Measurements from ENCODE around the gene PPA2.
A peak's percentile ranks its signal among the peaks of the same experiment; 100 is the strongest.
"Not testable (repeated sequence)": the region's sequence is repeated elsewhere in the genome, so short reads cannot be mapped to it uniquely, and the experiment has no call there.

Gene PPA2

GRCh38 chr4:105473324-105474098 lies at the start of gene PPA2:
Gene PPA2 (minus strand): TSS chr4:105474062. CDS start chr4:105474050, 12 bp downstream.
- intact Hi-C loops (cut with DNase I), result loop anchor here (2.0 kb wide), 1 partner anchor 327 kb away; the partner anchor contains the start of gene TET2
- DNase-seq, result peak; percentile 69 to 94 (median 85)

GRCh38 chr4:105520819-105521790 lies 47.2 kb upstream of the PPA2 start:
- intact Hi-C loops (cut with DNase I), result no loop called here
- peak in 27 of 42 donors; percentile 21 to 77 (median 57) for DNase-seq

- intact Hi-C loops (cut with DNase I), result no loop called here
- no peak for DNase-seq
Measured at GRCh38 chr4:105510245-105510644, 36.4 kb upstream of the PPA2 start.

- intact Hi-C loops (cut with DNase I), result no loop called here
Measured at GRCh38 chr4:105509714-105510113, 35.9 kb upstream of the PPA2 start.

GRCh38 chr4:105509291-105509690 lies 35.4 kb upstream of the PPA2 start:
- intact Hi-C loops (cut with DNase I), result no loop called here
- no peak for DNase-seq

More at GRCh38 chr4:105509714-105510113, 35.9 kb upstream of the PPA2 start:
- no peak for DNase-seq

- peak in 1 of 42 donors; percentile 8 for DNase-seq
- intact Hi-C loops (cut with DNase I), result no loop called here
Measured at GRCh38 chr4:105504744-105505143, 30.9 kb upstream of the PPA2 start.

- no peak for DNase-seq
- intact Hi-C loops (cut with DNase I), result no loop called here
Measured at GRCh38 chr4:105503484-105503883, 29.6 kb upstream of the PPA2 start.

GRCh38 chr4:105496899-105497298 lies 23.0 kb upstream of the PPA2 start:
- intact Hi-C loops (cut with DNase I), result no loop called here

GRCh38 chr4:105495667-105496066 lies 21.8 kb upstream of the PPA2 start:
- DNase-seq, result no peak

More at GRCh38 chr4:105496899-105497298, 23.0 kb upstream of the PPA2 start:
- peak in 1 of 42 donors; percentile 27 for DNase-seq

GRCh38 chr4:105490523-105490922 lies 16.7 kb upstream of the PPA2 start:
- DNase-seq, result no peak
- intact Hi-C loops (cut with DNase I), result no loop called here

More at GRCh38 chr4:105495667-105496066, 21.8 kb upstream of the PPA2 start:
- intact Hi-C loops (cut with DNase I), result no loop called here

- intact Hi-C loops (cut with DNase I), result no loop called here
- no peak for DNase-seq
Measured at GRCh38 chr4:105483840-105484239, 10.0 kb upstream of the PPA2 start.

GRCh38 chr4:105474099-105474518 lies 247 bp upstream of the PPA2 start:
- intact Hi-C loops (cut with DNase I), result no loop called here
- peak in 41 of 42 donors; percentile 62 to 95 (median 88) for DNase-seq

GRCh38 chr4:105472871-105473323 lies 965 bp downstream of the PPA2 start:
- intact Hi-C loops (cut with DNase I), result loop anchor here (2.0 kb wide), 1 partner anchor 326 kb away; the partner anchor contains the start of gene TET2
- peak in 1 of 42 donors; percentile 11 for DNase-seq

- DNase-seq, result peak in 41 of 42 donors; percentile 13 to 90 (median 72)
- intact Hi-C loops (cut with DNase I), result loop anchor here (2.0 kb wide), 2 partner anchors 325 to 331 kb away; partner anchors contain the start of gene TET2
Measured at GRCh38 chr4:105471566-105472176, 2.2 kb downstream of the PPA2 start.

- intact Hi-C loops (cut with DNase I), result loop anchor here (2.0 kb wide), 1 partner anchor 330 kb away; no protein-coding TSS in a partner anchor
- DNase-seq, result no peak
Measured at GRCh38 chr4:105470766-105471165, 3.1 kb downstream of the PPA2 start.

- intact Hi-C loops (cut with DNase I), result loop anchor here (2.0 to 10.0 kb wide), 2 partner anchors 235 to 329 kb away; partner anchors contain the start of genes GSTCD and INTS12
- DNase-seq, result no peak
Measured at GRCh38 chr4:105469736-105470135, 4.1 kb downstream of the PPA2 start.

GRCh38 chr4:105466580-105466979 lies 7.3 kb downstream of the PPA2 start:
- DNase-seq, result no peak
- intact Hi-C loops (cut with DNase I), result loop anchor here (10.0 kb wide), 1 partner anchor 238 kb away; the partner anchor contains the start of genes GSTCD and INTS12

- DNase-seq, result not testable (repeated sequence)
Measured at GRCh38 chr4:105464563-105464962, 9.3 kb downstream of the PPA2 start.

More at GRCh38 chr4:105464563-105464962, 9.3 kb downstream of the PPA2 start:
- intact Hi-C loops (cut with DNase I), result loop anchor here (10.0 kb wide), 1 partner anchor 240 kb away; the partner anchor contains the start of genes GSTCD and INTS12

Measured in head of caudate nucleus (tissue), 42 donors.